GM12878 (cell line): ENCODE measurements around the gene MAPK8. TPM values are rescaled to one million over a fixed set of nuclear protein-coding genes. Genes with fewer than 3 reads are reported as not detected.

Experiments
- ATAC-seq: fragments of 200-7000 bp; cut with Tn5 transposase; 3 replicates; pipeline ENCODE4 v1.9.1; 2020; ENCODE audit warnings: mild to moderate bottlenecking, moderate library complexity
- BruUV-seq: library from RNA; stranded (reverse); fragments of 400-500 nt; replicated peaks from 2 replicates; lab custom pipeline; 2021; lab: Mats Ljungman, UMichigan
- CTCF ChIA-PET: fragments of 300-600 bp; sonication (Branson Sonifier 250); formaldehyde crosslinking; extraction: SDS; loops from one replicate; lab custom pipeline; 2021; ENCODE audit warnings: inconsistent platforms; lab: Yijun Ruan, JAX
- POLR2A ChIA-PET: fragments of 350-600 bp; formaldehyde crosslinking; extraction: SDS; loops from one replicate; lab custom pipeline; 2021; ENCODE audit warnings: inconsistent platforms; lab: Charles Lee
- RAD21 ChIA-PET: fragments of 300-600 bp; sonication (Branson Sonifier 250); formaldehyde crosslinking; loops from one replicate; lab custom pipeline; 2023; ENCODE audit warnings: antibody characterized with exemption; ENCODE audit not compliant: unreplicated experiment; lab: Charles Lee
- SMC1A ChIA-PET: fragments of 300-600 bp; sonication (Branson Sonifier 250); formaldehyde crosslinking; loops from one replicate; lab custom pipeline; 2023; ENCODE audit not compliant: unreplicated experiment, uncharacterized antibody; lab: Charles Lee
- DNase-seq: peaks from one replicate; pipeline ENCODE4 v3.0.0-alpha.2; 2011; ENCODE audit warnings: low read depth, low spot score
- FAIRE-seq: peaks from 3 replicates; lab custom pipeline; 2011; peaks lifted over from hg19 to GRCh38; lab: Jason Lieb, UNC
- H2AFZ ChIP-seq: 2 replicates; pipeline ENCODE4 v1.6.0; 2011; ENCODE audit warnings: low read depth, low read length, control low read depth; ENCODE audit not compliant: control insufficient read depth
- H3K27ac ChIP-seq: 2 replicates; pipeline ENCODE4 v1.5.1; 2011; ENCODE audit warnings: control low read depth; ENCODE audit not compliant: control insufficient read depth, insufficient read depth
- H3K27me3 ChIP-seq, 2 experiments: replicated peaks in 1 of 2; 2 replicates each; pipeline versions ENCODE4 v1.6.0 to v1.6.1; 2011; ENCODE audit warnings: low read length in 1 of 2; ENCODE audit not compliant: control insufficient read depth in 2 of 2, insufficient read depth in 2 of 2
- H3K36me3 ChIP-seq, 2 experiments: 2 replicates each; pipeline ENCODE4 v1.5.1; 2011; ENCODE audit warnings: low read length in 1 of 2; ENCODE audit not compliant: control insufficient read depth in 2 of 2, insufficient read depth in 2 of 2
- H3K4me1 ChIP-seq: 2 replicates; pipeline ENCODE4 v1.6.1; 2011; ENCODE audit warnings: mild to moderate bottlenecking, low read length, moderate library complexity, mixed read lengths; ENCODE audit not compliant: control insufficient read depth, insufficient read depth
- H3K4me2 ChIP-seq: 2 replicates; pipeline ENCODE4 v1.6.0; 2011; ENCODE audit warnings: control low read depth; ENCODE audit not compliant: control insufficient read depth, insufficient read depth
- H3K4me3 ChIP-seq: fragments of 200-600 bp; sonication (generic); 2 replicates; pipeline ENCODE4 v1.5.1; 2016
- H3K79me2 ChIP-seq: 2 replicates; pipeline ENCODE4 v1.6.0; 2011; ENCODE audit warnings: low read length; ENCODE audit not compliant: control insufficient read depth, insufficient read depth
- H3K9ac ChIP-seq: 2 replicates; pipeline ENCODE4 v1.8.0; 2011; ENCODE audit warnings: low read length, control low read depth, mixed read lengths; ENCODE audit not compliant: control insufficient read depth, insufficient read depth
- H3K9me3 ChIP-seq: replicated peaks from 3 replicates; pipeline ENCODE4 v1.5.1; 2011; ENCODE audit warnings: mild to moderate bottlenecking, low read length; ENCODE audit not compliant: control insufficient read depth, insufficient read depth
- H4K20me1 ChIP-seq: 2 replicates; pipeline ENCODE4 v1.6.0; 2011; ENCODE audit not compliant: control insufficient read depth, insufficient read depth
- CBX5 ChIP-seq: sonication (generic); IDR thresholded peaks from 2 replicates; pipeline ENCODE4 v1.6.1; 2016; ENCODE audit warnings: low read depth, moderate library complexity, mild to moderate bottlenecking, inconsistent platforms
- CHD1 ChIP-seq: IDR thresholded peaks from 2 replicates; pipeline ENCODE4 v1.6.1; 2012; ENCODE audit warnings: low read depth, low read length, improper control_type of control experiment
- HDAC2 ChIP-seq: fragments of 200-600 bp; sonication (generic); IDR thresholded peaks from 2 replicates; pipeline ENCODE4 v1.6.1; 2017
- MEF2A ChIP-seq: IDR thresholded peaks from 2 replicates; pipeline ENCODE4 v1.6.1; 2011; ENCODE audit warnings: low read depth, mild to moderate bottlenecking, low read length, moderate library complexity; ENCODE audit not compliant: insufficient read depth
- SREBF1 ChIP-seq: IDR thresholded peaks from 2 replicates; pipeline ENCODE4 v1.6.1; 2012; ENCODE audit warnings: mild to moderate bottlenecking, low read length
- SRF ChIP-seq, 2 experiments: IDR thresholded peaks; 2 replicates each; pipeline ENCODE4 v1.6.1; 2011; ENCODE audit warnings: low read depth in 2 of 2, low read length in 2 of 2, mild to moderate bottlenecking in 1 of 2, moderate library complexity in 1 of 2
- TBL1XR1 ChIP-seq: IDR thresholded peaks from 2 replicates; pipeline ENCODE4 v1.6.1; 2012; ENCODE audit warnings: low read depth, low read length, improper control_type of control experiment
- ZNF207 ChIP-seq: fragments of 450-650 bp; IDR thresholded peaks from 2 replicates; pipeline ENCODE4 v1.6.1; 2014; ENCODE audit warnings: antibody characterized with exemption, mild to moderate bottlenecking, borderline replicate concordance
- in situ Hi-C: fragments of 300-500 bp; cut with MboI; formaldehyde crosslinking; loops from 9 replicates; pipeline ENCODE4 v1.14.3; 2018; ENCODE audit warnings: mixed read lengths
- intact Hi-C: fragments of 100-400 bp; cut with micrococcal nuclease; formaldehyde crosslinking; loops from one replicate; pipeline ENCODE4 v1.14.2; 2022; ENCODE audit not compliant: unreplicated experiment
- polyA plus RNA-seq, 11 experiments: library from polyadenylated mRNA; depleted of rRNA in 4 of 11; unstranded in 6 of 11; stranded (reverse) in 5 of 11; fragments of >200 nt; fragmentation: Nextera tagmentation in 4 of 11; fragmentation: Illumina TruSeq in 1 of 11; extraction: Ambion mirVana in 4 of 11; extraction: Trizol in 1 of 11; gene quantifications; 1 replicate in 1 of 11; 2 replicates in 10 of 11; pipeline versions ENCODE4 v1.2.1 to v1.2.3, GENCODE V29; 2011 to 2016; ENCODE audit warnings: inconsistent platforms in 2 of 11, missing spikeins in 2 of 11, low read depth in 1 of 11
- total RNA-seq, 4 experiments: library from RNA; depleted of rRNA in 3 of 4; stranded (reverse); fragments of >200 nt in 3 of 4; fragmentation: Illumina TruSeq in 1 of 4; extraction: Trizol in 1 of 4; gene quantifications; 2 replicates each; pipeline versions ENCODE4 v1.2.1 to v1.2.3, GENCODE V29; 2013 to 2021
- TF ChIP-seq, protein P1 (sequence below): fragments of 450-650 bp; formaldehyde crosslinking; IDR thresholded peaks from 2 replicates; pipeline ENCODE4 v1.4.0; 2022; ENCODE audit warnings: mild to moderate bottlenecking, moderate library complexity
- TF ChIP-seq, protein P2 (sequence below): fragments of 450-650 bp; IDR thresholded peaks from 2 replicates; pipeline ENCODE4 v1.6.1; 2017; ENCODE audit warnings: mild to moderate bottlenecking, moderate library complexity

Gene MAPK8
- total and polyA plus RNA-seq, 10 of the 15 experiments (the other 5 are each of a cell fraction or from before 2014, with no cell fraction given) = 3.9 to 102 (median 40.0) TPM

DNA sequence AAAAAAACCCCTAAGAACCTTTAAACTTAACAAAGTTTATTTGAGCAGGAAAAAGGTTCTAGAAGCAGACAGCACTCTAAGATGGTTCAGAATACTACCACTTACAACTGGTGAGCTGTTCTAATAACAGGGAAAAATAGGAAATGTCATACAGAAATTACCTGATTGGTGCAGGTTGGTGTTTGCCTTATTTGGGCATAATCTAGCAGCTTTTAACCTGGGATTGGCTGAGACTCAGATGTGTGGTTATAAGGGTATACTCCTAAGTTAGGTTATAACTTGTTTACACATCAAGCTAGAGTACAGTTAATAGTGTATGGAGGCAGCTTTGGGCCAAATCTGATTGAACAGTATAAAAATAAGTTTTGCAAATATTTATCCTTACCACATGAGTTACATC lies 59.8 kb downstream of the MAPK8 start:
- in situ Hi-C loops (no loop called here), intact Hi-C loops (loop anchor here (5.0 kb wide), 1 partner anchor 61 kb away; no protein-coding TSS in a partner anchor)
- H3K27me3 ChIP-seq = no peaks in the 10 kb centered on the region
- no peak overlapping the region for H3K9ac ChIP-seq
- ATAC-seq = peak; percentile 47
- no peak for DNase-seq
- no peaks in the 10 kb centered on the region for H3K36me3 ChIP-seq
- H3K4me2 ChIP-seq = no peak overlapping the region
- H2AFZ ChIP-seq = no peak overlapping the region
- H4K20me1 ChIP-seq = no peaks in the 10 kb centered on the region
- SMC1A ChIA-PET = interaction anchor here (0.9 to 6.5 kb wide), 13 partner anchors 11 to 291 kb away, joined by 3 to 50 read pairs (median 4); no protein-coding TSS in a partner anchor
- POLR2A ChIA-PET = no interaction called here
- H3K79me2 ChIP-seq = no peaks in the 10 kb centered on the region; the same call in 1 of the 2 replicates
- no peak overlapping the region for H3K4me3 ChIP-seq
- no peaks in the 10 kb centered on the region for H3K4me1 ChIP-seq
- TF ChIP-seq CHD1 (no peak), SREBF1 (no peak), SRF (IDR thresholded peaks at IDR 0.05; ENCODE audit: low read depth in 2 of 2, low read length in 2 of 2) (peak; percentile 66 to 95), ZNF207 (no peak)
- BruUV-seq = no TSS peak
- FAIRE-seq = no peak
- CTCF ChIA-PET = interaction anchor here (0.6 to 7.5 kb wide), 8 partner anchors 13 to 290 kb away, joined by 3 to 89 read pairs (median 4); no protein-coding TSS in a partner anchor
- RAD21 ChIA-PET = interaction anchor here (0.7 to 1.3 kb wide), 7 partner anchors 51 to 292 kb away, joined by 3 to 7 read pairs (median 3); no protein-coding TSS in a partner anchor
- no peaks in the 10 kb centered on the region for H3K9me3 ChIP-seq
- H3K27ac ChIP-seq = no peak overlapping the region

- ATAC-seq (no peak), FAIRE-seq (no peak), DNase-seq (no peak)
- no peaks in the 10 kb centered on the region for H3K4me1 ChIP-seq
- H3K27me3 ChIP-seq = no peaks in the 10 kb centered on the region
- H3K9ac ChIP-seq = no peak overlapping the region
- no TSS peak for BruUV-seq
- CTCF ChIA-PET = interaction anchor here (0.8 to 1.7 kb wide), 5 partner anchors 8 to 321 kb away, joined by 3 to 9 read pairs (median 4); no protein-coding TSS in a partner anchor
- RAD21 ChIA-PET = interaction anchor here (0.6 to 1.7 kb wide), 3 partner anchors 18 to 287 kb away, joined by 3 to 4 read pairs (median 3); no protein-coding TSS in a partner anchor
- no peak overlapping the region for H3K4me2 ChIP-seq
- no peaks in the 10 kb centered on the region for H3K9me3 ChIP-seq
- H2AFZ ChIP-seq = no peak overlapping the region
- H3K79me2 ChIP-seq = no peaks in the 10 kb centered on the region; the same call in 1 of the 2 replicates
- in situ Hi-C loops (no loop called here), intact Hi-C loops (loop anchor here (5.0 kb wide), 1 partner anchor 58 kb away; no protein-coding TSS in a partner anchor)
- H3K27ac ChIP-seq = no peak overlapping the region
- H4K20me1 ChIP-seq = no peaks in the 10 kb centered on the region
- POLR2A ChIA-PET = no interaction called here
- no peak overlapping the region for H3K4me3 ChIP-seq
- H3K36me3 ChIP-seq = no peaks in the 10 kb centered on the region
- SMC1A ChIA-PET = interaction anchor here (0.6 to 3.2 kb wide), 7 partner anchors 13 to 305 kb away, joined by 3 to 12 read pairs (median 3); no protein-coding TSS in a partner anchor
- TF ChIP-seq MEF2A (no peak), TBL1XR1 (no peak), HDAC2 (no peak), CBX5 (no peak)
- TF ChIP-seq, protein P1, sequence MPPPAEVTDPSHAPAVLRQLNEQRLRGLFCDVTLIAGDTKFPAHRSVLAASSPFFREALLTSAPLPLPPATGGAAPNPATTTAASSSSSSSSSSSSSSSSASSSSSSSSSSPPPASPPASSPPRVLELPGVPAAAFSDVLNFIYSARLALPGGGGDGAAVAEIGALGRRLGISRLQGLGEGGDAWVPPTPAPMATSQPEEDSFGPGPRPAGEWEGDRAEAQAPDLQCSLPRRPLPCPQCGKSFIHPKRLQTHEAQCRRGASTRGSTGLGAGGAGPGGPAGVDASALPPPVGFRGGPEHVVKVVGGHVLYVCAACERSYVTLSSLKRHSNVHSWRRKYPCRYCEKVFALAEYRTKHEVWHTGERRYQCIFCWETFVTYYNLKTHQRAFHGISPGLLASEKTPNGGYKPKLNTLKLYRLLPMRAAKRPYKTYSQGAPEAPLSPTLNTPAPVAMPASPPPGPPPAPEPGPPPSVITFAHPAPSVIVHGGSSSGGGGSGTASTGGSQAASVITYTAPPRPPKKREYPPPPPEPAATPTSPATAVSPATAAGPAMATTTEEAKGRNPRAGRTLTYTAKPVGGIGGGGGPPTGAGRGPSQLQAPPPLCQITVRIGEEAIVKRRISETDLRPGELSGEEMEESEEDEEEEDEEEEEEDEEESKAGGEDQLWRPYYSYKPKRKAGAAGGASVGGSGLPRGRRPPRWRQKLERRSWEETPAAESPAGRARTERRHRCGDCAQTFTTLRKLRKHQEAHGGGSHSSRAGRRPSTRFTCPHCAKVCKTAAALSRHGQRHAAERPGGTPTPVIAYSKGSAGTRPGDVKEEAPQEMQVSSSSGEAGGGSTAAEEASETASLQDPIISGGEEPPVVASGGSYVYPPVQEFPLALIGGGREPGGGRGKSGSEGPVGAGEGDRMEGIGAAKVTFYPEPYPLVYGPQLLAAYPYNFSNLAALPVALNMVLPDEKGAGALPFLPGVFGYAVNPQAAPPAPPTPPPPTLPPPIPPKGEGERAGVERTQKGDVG (CRISPR knock-in tag) = no peak
- TF ChIP-seq, protein P2, sequence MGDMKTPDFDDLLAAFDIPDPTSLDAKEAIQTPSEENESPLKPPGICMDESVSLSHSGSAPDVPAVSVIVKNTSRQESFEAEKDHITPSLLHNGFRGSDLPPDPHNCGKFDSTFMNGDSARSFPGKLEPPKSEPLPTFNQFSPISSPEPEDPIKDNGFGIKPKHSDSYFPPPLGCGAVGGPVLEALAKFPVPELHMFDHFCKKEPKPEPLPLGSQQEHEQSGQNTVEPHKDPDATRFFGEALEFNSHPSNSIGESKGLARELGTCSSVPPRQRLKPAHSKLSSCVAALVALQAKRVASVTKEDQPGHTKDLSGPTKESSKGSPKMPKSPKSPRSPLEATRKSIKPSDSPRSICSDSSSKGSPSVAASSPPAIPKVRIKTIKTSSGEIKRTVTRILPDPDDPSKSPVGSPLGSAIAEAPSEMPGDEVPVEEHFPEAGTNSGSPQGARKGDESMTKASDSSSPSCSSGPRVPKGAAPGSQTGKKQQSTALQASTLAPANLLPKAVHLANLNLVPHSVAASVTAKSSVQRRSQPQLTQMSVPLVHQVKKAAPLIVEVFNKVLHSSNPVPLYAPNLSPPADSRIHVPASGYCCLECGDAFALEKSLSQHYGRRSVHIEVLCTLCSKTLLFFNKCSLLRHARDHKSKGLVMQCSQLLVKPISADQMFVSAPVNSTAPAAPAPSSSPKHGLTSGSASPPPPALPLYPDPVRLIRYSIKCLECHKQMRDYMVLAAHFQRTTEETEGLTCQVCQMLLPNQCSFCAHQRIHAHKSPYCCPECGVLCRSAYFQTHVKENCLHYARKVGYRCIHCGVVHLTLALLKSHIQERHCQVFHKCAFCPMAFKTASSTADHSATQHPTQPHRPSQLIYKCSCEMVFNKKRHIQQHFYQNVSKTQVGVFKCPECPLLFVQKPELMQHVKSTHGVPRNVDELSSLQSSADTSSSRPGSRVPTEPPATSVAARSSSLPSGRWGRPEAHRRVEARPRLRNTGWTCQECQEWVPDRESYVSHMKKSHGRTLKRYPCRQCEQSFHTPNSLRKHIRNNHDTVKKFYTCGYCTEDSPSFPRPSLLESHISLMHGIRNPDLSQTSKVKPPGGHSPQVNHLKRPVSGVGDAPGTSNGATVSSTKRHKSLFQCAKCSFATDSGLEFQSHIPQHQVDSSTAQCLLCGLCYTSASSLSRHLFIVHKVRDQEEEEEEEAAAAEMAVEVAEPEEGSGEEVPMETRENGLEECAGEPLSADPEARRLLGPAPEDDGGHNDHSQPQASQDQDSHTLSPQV = no peak
Observed at GRCh38 chr10:48369501-48369900, 63.0 kb downstream of the MAPK8 start.
